Measurements from ENCODE around the gene PACS2.

PACS2 gene

DNA sequence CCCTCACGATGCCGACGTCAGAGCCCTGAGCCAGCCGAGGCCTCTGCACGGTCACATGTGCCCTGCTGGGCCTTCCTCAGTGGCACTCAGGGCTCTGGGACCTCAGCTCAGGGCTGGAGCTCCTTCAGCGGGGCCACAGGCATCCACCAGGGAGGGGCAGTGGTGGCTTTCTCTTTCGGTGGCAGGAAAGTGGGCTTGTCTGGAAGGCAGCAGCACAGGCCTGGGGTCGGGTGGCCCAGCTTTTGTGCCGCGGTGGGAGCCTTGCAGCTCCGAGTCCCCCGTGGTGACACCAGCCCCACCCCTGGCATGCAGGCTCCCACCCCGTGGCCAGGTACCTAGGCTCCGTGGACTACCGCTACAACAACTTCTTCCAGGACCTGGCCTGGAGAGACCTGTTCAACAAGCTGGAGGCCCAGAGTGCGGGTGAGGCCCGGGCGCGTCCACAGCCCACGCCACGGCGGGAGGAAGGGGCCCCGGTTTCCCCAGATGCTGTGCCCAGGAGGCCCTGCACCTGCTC lies 69.6 kb downstream of the PACS2 start:
- no peak for TF ChIP-seq ZFX (IDR thresholded peaks at IDR 0.05; ENCODE audit: borderline replicate concordance)
- TF ChIP-seq, protein P1, sequence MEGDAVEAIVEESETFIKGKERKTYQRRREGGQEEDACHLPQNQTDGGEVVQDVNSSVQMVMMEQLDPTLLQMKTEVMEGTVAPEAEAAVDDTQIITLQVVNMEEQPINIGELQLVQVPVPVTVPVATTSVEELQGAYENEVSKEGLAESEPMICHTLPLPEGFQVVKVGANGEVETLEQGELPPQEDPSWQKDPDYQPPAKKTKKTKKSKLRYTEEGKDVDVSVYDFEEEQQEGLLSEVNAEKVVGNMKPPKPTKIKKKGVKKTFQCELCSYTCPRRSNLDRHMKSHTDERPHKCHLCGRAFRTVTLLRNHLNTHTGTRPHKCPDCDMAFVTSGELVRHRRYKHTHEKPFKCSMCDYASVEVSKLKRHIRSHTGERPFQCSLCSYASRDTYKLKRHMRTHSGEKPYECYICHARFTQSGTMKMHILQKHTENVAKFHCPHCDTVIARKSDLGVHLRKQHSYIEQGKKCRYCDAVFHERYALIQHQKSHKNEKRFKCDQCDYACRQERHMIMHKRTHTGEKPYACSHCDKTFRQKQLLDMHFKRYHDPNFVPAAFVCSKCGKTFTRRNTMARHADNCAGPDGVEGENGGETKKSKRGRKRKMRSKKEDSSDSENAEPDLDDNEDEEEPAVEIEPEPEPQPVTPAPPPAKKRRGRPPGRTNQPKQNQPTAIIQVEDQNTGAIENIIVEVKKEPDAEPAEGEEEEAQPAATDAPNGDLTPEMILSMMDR (IDR thresholded peaks at IDR 0.05), result no peak
- no peak overlapping the region for H3K27ac ChIP-seq

DNA sequence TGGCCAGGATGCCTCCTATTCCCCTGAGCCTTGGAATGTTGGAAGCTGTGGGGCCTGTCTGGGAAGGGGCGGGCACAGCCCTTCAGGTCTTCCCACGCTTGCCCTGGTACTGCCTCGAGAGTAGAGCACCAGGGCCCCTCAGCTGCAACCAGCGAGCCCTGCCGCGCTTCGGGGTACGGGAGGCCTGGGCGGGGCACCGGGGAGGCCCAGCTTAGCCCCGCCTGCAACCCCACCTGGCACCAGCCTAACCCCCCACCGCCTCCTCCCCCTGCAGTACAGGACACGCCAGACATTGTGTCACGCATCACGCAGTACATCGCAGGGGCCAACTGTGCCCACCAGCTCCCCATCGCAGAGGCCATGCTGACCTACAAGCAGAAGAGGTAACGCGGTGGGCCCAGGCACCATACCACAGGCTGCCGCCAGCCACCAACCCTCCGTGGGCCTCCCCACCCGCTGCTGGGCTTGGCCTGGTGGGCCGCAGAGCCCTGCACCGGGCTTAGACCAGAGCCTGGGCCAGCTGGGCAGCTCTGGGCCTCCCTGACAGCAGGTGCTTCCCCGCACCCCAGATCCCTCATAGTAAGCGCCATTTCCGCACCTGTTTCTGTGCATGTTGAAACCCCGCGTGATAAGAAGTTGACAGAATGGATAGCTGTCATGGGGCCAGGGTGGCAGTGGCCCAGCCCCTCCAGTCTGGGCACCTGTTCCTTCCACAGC lies 70.2 kb downstream of the PACS2 start:
- H3K27ac ChIP-seq, result no peak overlapping the region
- TF ChIP-seq, protein P1 (IDR thresholded peaks at IDR 0.05), result no peak
- no peak for TF ChIP-seq ZFX (IDR thresholded peaks at IDR 0.05; ENCODE audit: borderline replicate concordance)

DNA sequence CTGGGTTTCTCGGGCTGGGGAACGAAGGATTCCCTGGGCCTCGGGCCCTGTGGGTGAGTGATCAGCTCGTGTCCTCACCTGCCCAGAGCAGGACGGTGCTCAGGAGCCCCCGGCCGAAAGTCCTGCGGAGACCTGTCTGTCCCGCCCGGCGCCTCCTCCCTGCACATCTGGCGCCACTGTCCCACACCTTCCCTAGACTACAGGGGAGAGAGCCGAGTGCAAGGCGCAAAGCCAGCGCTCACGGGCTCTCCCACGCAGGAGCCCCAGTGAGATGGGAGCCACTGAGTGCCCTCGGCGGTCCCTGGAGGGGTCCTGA lies 70.7 kb downstream of the PACS2 start:
- H3K27ac ChIP-seq, result no peak overlapping the region
- TF ChIP-seq ZFX (IDR thresholded peaks at IDR 0.05; ENCODE audit: borderline replicate concordance), result no peak
- TF ChIP-seq, protein P1 (IDR thresholded peaks at IDR 0.05), result no peak

DNA sequence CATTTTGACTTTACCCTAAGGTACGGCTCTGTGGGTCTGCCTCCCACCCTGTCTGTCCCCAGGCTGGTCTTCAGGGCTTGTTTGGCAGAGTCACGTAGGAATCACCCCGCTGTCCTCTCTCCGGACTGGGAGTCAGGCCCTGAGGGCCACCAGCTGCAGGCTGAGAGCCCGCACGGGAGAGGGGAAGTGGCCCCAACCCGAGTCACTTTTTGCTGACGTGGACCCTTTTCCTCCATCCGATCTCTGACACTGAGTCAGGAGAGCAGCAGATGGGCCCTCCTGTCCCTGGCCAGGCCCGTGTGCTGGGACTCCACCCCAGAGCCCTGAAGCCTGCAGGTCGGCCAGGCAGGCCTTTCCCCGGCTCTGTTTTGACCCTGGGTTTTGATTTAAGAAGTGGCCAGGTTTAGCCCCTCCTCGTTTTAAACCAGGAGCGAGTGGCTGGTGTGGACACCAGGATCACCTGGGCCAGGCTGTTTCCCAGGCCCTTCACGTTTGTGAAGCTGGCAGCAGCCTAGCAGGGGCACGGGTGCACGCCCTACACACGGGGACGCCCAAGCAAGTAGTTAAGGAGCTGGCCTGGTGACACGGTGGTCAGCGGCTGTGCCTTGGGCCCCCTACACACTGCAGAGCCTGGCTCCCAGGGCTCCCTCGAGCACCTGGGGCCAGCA lies 71.3 kb downstream of the PACS2 start:
- no peak for TF ChIP-seq ZFX (IDR thresholded peaks at IDR 0.05; ENCODE audit: borderline replicate concordance)
- TF ChIP-seq, protein P1 (IDR thresholded peaks at IDR 0.05), result no peak
- H3K27ac ChIP-seq, result no peak overlapping the region

DNA sequence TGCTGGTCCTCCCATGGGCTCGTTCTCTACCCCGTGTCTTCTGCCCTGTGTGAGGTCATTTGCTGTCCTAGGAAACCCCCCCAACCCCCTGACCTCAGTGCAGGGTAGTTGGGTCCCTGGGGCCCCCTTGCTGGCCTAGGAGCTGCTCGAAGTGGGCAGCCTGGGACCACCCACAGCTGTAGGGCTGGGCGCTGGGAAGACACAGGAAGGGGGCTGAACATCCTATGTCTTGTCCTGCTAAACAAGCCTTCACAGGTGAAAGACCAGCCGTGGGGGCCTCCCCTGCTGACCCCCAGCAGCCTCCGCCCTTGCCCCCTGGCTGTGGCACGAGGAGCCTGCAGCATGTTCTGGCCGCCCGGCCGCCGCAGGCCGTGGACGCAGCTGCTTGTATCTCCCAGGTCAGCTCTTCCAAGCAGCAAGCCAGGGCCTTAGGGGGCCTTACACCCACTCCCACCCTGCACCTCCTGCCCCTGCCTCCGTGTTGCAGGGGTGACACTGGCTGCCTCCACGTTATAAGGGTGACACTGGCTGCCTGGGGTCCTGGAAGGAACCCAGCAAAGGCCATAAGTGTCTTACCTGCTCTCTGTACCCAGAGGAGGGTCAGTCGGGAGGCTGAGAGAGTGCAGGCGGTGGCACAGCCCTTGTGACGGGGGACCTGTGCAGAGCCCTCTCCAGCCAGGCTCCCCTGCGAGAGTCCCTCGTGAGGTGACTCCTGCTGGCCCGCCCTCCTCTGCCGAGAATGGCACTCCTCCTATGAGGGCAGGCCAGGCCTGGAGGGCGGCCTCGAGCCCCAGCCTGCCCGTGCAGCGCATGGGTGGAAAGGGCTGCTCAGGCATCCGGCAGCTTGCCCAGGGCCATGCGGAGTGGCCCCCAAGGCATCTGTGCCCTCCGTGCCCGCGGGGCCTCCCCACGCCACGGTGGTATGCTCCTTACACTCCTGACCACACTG lies 72.3 kb downstream of the PACS2 start:
- TF ChIP-seq, protein P1 (IDR thresholded peaks at IDR 0.05), result no peak
- no peak for TF ChIP-seq ZFX (IDR thresholded peaks at IDR 0.05; ENCODE audit: borderline replicate concordance)
- H3K27ac ChIP-seq, result no peak overlapping the region

DNA sequence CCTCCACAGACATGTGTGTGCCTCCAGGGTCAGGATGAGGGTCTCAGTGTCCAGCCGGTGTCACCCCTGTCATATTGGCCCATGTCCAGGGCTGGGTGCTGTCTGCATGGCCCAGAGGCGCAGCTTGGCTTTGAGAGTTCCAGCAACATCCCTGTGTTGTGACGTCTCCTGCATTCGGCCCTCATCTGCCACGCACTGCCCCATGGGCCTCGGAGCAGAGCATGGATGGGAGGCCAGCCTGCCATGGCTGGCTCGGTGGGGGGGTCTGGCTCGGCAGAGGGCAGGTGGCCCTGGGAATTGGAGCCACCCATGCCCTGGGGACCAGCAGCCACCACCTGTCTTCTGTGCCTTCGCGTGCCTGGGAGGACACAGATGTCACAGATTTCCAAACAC lies 73.0 kb downstream of the PACS2 start:
- TF ChIP-seq ZFX (IDR thresholded peaks at IDR 0.05; ENCODE audit: borderline replicate concordance), result no peak
- TF ChIP-seq, protein P1 (IDR thresholded peaks at IDR 0.05), result no peak
- no peak overlapping the region for H3K27ac ChIP-seq
